ENCODE data around the gene FAM181A.

- TF ChIP-seq CTCF (IDR thresholded peaks at IDR 0.05; ENCODE audit: insufficient read depth, low read length, poor library complexity, severe bottlenecking) (peak; percentile 66), EZH2phosphoT487 (conservative IDR thresholded peaks at IDR 0.05; ENCODE audit: low read length) (no peak)
Measured at GRCh38 chr14:93970585-93970964, 43.4 kb downstream of the FAM181A start.
